Measurements from ENCODE around the gene SARNP.
"Not testable (repeated sequence)": the region's sequence is repeated elsewhere in the genome, so short reads cannot be mapped to it uniquely, and the experiment has no call there.

Gene SARNP

DNA sequence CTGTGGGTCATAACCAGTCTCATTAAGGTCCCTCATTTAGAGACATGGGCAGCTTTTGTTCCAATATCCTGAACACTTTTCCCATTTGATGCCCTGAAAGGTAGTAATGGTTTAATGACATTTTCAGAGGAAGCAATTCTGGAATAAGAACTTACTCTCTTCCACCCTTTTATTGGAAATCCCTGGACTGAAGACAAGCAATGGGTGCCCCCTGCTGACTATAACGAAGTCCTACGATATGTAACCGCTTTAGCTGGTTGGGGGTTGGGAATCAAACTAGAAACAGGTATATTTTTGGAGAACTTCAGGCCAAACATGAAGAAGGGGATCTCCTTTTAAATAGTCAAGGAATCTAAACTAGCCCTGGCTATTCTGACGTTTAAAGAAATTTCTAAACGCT, 20.5 kb downstream of the SARNP start:
- DNase-seq (ENCODE audit: low read depth in 2 of 2), result no peak

DNA sequence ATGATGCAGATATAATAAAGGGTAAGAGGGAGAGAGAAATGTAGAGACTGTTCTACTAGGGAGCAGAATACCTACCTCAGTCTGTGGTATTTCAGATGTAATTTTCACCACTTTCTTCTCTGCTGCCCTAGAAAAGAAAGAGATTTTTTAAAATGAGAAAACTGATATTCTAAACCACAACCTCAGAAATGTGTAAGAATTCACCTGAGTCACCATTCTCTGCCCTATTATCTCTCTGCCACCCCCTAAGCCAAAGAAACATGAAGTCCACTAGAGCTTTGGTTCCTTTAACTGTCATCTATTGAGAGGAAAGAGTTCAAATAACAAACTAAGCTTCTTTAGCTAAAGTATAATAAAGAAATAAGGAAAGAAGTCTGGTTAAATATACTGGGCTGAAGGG, 21.6 kb downstream of the SARNP start:
- DNase-seq (ENCODE audit: low read depth in 2 of 2), result no peak

DNA sequence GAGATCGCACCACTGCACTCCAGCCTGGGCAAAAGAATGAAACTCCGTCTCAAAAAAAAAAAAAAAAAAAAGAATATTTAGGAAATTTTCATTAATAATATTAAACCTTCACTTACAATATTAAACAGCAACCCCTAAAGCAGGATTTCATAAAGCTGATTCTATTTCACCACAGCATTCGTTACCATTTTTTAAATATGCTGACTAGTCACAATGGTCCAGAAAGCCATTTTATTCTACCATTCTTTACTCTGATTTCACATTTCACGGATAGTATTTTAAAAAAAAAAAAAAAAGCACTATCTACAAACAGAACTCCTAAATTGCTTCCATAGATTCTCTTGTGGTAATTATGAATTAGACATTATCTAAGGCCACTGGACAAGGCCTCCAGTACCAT, 27.6 kb downstream of the SARNP start:
- DNase-seq (ENCODE audit: low read depth in 2 of 2), result no peak

DNA sequence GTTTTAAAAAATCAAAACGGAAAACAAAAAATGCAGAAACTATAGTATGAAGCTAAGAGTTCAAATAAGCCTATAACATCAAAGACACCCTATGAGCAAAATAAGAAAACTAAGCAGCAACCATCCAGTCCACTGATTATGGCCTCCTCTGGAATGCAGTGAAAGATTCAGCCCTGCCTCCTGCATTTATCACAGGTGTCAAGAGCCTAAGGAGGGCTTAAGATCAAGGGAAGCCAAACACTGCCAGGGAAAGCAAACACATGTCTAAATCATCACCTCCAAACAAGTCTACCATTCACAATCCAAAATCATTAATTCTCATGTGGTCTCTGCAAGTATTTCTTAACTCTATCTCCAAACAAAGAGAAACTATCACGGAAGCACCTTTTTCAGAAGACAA, 28.4 kb downstream of the SARNP start:
- no peak for DNase-seq (ENCODE audit: low read depth in 2 of 2)

DNA sequence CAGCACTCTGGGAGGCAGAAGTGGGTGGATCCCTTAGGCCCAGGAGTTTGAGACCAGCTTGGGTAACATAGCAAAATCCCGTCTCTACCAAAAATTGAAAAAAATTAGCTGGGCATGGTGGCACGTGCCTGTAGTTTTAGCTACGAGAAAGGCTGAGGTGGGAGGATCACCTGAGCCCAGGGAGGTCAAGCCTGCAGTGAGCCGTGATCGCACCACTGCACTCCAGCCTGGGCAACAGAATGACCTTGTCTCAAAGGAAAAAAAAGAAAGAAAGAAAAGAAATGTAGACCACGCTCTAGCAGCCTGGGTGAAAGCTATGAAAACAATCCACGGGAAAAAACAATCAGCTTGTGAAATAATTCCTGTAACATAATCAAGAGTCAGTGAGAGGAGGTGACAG, 29.0 kb downstream of the SARNP start:
- no peak for DNase-seq (ENCODE audit: low read depth in 2 of 2)

DNA sequence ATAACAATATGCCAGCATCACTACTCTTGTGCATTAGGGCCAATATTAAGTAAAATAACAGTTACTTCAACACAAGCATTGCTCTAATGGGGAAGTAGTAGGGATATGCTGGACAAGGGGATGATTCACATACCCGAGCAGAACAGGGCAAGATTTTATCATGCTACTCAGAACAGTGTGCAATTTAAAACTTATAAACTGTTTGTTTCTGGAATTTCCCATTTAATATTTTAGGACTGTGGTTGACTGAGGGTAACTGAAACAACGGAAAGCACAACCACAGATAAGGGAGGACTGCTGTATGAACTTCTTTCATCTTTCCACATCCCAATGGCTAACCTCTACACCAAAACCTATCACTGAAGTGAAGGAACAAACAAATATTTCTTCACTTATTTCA, 36.8 kb downstream of the SARNP start:
- DNase-seq (ENCODE audit: low read depth in 2 of 2), result no peak

DNA sequence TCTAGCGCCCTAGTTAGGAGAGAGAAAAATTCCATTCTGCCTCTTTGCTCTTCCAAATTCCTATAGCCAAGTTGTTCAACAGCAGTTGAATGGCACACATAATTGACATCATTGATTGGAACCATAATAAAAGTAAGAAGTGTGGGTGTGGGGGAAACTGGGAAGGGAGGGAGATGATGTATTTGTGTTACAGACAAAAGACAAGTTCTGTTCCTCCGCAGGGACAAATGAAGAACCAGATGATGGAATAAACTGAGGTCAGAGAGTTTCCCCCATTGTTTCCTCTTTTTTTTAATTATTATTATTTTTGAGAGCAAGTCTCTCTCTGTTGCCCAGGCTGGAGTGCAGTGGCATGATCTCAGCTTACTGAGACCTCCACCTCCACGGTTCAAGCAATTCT, 39.7 kb downstream of the SARNP start:
- DNase-seq (ENCODE audit: low read depth in 2 of 2), result no peak

DNA sequence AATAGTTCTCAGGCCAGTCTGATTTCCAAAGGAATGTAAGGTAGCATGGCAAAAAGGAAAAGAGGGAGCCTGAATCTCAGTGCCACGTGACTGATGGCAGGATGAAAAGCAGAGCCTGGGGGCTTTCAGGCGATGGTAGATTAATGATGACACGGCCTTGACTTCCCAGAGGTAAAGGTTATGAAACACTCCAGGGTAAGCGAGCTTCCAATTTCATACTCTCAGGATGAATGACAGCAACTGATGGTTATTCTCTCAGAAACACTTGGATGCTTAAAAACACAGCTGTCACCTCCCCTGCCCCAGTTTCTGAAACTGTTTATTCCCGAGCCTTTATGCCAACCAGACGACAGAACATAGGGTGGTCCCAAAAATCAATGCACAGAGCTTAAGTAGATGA, 45.8 kb downstream of the SARNP start:
- no peak for DNase-seq (ENCODE audit: low read depth in 2 of 2)

DNA sequence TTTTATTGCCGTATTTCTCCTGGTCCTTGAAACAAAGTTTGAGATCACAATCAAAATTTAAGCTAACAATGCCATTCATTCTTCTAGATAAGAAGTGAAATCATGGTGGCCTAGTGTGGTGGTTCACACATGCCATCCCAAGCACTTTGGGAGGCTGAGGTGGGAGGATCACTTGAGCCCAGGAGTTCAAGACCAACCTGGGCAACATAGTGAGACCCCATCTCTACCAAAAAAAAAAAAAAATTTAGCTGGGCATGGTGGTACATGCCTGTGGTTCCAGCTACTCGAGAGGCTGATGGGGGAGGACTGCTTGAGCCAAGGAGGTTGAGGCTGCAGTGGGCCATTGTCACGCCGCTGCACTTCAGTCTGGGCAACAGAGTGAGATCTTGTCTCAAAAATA, 50.4 kb downstream of the SARNP start:
- no peak for DNase-seq (ENCODE audit: low read depth in 2 of 2)

DNA sequence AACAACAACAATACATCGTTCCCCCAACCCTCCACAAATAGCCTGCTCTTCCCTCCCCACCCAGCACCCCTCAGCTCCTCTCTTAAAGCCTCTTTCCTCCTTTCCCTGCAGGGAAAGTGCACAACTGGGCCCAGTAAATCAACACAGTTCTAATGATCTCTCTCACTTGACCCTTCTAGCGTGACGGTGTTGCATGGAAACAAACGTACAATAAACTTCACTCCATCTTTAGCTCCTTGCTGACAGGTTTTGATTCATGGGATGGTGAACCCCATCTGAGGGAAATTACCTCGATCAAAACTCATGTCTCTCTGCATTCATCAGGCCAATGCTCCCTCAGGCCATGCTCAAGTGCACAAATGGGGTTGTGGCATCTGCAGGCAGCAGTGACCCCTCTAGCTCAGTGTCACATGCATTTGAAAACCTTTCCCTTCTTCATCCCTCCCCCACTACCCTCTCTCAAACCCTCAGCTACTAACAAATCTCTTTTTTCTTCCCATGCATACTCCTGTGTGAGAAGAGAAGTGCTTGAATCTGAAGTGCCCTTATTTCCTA, 51.7 kb downstream of the SARNP start:
- no peak for DNase-seq (ENCODE audit: low read depth in 2 of 2)

DNA sequence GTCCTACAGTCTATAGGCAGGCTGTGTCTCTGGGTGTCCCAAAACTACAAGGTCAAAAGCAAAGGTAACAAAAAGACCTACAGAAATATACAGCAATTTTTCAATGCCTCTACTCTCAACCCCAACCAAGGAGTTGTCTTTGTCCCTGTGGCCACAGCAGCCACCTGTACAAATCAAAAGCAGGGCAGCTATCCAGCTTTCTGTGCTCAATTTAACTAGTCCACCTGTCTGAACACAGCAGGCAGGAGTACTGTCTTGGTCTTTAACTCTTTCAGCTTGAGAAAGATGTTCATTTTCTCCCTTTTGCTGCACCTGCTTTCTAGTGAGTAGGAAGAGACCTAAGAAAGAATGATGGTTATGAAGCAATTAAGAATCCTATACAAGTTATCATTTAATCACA, 54.9 kb downstream of the SARNP start:
- DNase-seq (ENCODE audit: low read depth in 2 of 2), result no peak

DNA sequence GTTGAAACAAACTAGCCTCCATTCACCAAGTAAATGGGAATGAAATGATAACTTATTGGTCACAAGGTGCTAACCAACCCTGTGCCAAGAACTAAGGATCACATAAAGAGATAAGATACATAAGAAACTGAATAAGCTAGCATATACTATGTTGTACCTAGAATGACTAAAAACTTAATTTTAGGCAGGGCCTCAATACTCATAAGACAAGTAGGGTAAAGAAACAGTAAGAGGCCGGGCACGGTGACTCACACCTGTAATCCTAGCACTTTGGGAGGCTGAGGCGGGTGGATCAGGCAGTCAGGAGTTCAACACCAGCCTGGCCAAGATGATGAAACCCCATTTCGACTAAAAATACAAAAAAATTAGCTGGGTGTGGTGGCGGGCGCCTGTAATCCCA, 56.9 kb downstream of the SARNP start:
- DNase-seq (ENCODE audit: low read depth in 2 of 2), result no peak

DNA sequence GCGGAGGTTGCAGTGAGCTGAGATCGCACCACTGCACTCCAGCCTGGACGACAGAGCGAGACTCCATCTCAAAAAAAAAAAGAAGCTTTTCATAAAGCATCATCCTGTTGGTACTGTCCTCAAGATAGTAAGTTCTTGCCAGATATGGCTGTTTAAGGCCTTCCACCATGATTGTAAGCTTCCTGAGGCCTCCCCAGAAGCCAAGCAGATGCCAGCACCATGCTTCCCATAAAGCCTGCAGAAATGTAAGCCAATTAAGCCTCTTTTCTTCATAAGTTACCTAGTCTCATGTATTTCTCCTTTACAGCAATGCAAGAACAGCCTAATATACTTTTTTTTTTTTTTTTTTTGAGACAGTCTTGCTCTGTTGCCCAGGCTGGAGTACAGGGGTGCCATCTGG, 58.9 kb downstream of the SARNP start:
- not testable (repeated sequence) for DNase-seq (ENCODE audit: low read depth in 2 of 2)

DNA sequence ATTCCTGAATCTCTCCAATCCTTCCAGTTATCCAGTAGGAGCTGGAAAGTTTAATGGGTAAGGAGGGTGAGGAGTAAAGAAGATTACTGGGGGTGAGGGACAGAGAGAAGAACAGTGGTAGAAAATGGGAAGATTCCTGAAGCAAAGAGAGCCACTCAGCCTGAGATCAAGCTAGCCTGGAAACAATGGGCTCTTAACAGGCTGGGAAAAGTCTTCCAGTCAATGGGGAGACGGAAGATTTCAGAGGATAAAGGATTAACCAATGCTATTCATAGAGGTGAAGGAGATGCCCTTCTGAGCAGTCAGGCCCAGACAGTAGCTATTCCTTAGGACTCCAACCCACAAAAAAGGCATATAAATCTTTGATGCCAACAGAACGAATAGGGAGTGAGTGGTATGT, 59.8 kb downstream of the SARNP start:
- no peak for DNase-seq (ENCODE audit: low read depth in 2 of 2)

DNA sequence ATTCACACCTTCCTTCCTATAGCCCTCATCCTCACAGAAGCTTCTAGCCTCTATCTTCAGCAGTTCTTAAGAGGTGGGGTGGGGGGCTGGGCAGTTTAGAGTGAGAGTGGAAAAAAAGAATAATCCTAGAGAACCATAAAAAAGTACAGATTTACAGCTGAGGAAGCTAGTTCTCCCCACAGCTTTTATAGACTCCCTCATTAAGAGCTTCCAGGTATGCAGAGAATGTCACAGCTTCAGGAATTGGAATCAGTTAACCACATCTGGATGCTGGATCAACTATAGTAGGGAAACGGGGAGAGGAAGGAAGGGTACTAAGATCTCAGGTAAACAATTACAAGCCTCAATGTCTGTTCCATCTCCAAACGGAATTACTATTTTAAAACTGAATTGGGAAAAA, 62.3 kb downstream of the SARNP start:
- DNase-seq (ENCODE audit: low read depth in 2 of 2), result no peak

DNA sequence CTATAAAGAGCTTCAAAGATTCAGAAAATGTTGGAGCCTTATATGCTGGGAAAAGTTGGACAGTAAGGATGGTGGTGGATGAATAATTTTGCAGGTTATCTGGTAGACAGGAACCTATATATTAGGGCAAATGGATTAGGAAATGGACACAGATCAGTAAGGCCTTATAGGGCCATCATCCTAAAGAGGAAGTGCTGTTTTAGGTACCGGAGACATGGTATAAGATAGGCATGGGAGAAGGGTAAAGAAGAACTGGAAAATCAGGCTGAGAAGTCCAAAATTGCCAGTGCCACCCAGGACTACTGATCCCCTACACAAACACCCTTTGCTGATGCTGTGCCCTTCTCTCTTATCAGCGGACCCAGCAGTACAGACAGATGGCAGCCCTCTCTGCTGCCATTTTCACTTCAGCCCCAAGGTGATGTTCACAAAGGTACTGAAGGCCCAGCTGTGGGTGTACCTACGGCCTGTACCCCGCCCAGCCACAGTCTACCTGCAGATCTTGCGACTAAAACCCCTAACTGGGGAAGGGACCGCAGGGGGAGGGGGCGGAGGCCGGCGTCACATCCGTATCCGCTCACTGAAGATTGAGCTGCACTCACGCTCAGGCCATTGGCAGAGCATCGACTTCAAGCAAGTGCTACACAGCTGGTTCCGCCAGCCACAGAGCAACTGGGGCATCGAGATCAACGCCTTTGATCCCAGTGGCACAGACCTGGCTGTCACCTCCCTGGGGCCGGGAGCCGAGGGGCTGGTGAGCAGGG, 69.1 kb downstream of the SARNP start:
- no peak for DNase-seq (ENCODE audit: low read depth in 2 of 2)

DNA sequence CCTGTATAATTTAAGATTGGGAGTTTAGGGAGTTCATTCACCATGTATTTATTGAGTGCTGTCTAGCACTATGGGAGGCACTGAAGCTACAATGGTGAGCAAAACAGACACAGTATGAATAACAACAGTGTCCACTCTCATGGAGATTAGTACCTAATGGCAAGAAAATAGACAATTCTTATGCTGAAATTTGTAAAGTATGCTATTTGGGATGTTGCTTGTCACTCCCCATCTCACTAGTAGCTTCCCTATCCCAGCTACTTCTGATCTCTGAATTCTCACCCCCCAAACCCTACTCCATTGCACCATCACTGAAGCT, 70.7 kb downstream of the SARNP start:
- no peak for DNase-seq (ENCODE audit: low read depth in 2 of 2)

DNA sequence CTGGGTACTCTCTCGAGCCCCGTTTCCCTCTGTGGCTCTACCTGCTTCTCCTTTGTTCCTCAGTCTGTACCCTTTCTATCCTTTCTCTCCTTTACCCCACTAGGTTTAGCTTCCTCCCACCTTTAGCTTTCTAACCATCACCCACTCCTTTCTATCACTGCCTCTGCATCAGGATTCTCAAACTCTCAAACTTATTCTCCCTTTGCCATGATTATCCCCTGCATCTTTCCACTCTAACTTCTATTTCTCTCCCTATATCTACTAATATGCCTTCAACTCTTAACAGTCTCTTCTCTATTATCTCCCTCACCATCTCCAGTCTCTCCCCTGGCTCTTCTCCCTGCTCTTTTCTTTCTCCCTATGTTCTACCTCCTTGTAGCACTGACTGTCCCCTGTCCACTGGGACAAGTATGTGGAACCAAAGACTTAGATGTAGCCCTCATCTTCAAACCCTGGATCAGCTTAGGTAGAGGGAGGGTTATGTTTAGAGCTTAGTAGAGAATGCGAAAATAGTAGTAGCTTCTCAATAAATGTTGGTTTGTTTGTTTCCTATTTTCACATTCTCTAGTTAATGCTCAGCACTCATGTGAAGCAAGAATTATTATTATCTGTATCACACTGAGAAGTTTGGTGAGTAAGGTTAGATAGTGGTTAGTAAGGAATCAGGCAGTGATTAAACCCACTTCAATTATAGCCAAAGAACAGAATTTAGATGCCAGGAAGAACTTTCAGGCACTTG, 71.2 kb downstream of the SARNP start:
- DNase-seq (ENCODE audit: low read depth in 2 of 2), result no peak

DNA sequence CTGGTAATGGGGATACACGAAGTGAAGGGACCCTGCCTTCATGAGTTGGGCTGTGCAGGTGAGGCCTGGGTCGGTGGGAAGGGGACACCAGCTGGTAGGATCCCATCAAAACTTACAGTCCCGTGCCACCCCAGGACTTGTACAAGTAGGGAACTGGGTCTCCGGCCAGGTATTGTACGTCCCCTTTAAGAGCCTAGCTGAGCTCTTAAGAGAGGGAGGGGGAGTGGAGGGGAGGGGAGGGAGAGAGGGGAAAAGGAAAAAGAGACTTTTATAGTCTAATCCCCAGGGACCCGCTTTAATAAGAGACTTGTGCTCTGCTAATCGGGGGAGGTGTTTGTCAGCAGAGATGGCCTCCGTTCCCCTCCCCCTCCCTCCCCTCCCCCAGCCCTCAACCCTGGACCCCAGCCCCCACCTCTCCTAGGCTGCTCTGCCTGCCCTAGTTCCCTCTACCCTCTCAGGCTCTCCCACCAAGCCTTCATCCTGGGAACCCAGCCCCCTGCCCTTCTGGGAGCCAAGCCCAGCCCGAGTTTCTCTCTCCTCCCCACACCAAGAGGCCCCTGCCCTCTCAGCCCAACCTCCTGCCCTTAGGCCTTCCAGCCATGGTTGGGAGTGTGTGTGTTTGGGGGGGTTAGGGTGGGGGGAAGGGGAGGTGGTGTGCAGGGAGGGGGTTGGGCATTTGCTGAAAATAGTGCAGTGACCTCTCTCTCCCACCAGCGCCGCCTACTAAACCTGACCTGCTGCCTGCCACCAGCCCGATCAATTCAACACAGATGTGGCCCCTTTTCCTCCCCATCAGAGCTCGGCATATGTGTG, 72.0 kb downstream of the SARNP start:
- no peak for DNase-seq (ENCODE audit: low read depth in 2 of 2)

DNA sequence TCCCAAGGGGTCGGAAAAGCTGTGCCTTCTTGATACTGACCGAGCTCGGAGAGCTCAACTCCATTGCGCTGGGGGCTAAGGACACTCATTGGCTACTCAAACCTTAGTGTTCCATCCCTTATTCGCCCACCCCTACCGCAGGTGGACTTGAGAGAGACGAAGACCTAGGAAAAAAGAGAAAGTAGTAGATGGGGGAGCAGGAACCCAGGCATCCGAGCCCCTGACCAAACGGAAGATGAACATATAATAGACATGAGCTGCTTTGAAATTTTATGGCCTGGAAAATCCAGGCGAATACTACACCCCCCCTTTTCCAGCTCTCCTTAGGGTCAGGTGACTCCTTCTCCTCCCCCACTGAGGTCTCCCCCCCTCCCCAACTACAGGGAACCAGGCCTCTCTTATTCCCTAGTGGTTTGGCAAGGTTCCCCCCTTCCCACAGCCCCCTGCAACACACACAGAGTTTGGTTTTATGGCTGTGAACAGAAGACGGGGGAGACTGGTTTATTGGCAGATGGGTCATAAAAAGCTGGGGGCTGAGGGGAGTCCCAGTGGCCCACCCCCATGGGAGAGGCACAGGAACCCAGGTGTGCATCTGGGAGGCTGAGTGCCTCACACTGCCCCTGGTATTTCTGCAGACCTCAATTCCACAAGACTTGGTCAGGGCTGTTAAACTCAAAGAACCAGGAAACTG, 73.0 kb downstream of the SARNP start:
- no peak for DNase-seq (ENCODE audit: low read depth in 2 of 2)

DNA sequence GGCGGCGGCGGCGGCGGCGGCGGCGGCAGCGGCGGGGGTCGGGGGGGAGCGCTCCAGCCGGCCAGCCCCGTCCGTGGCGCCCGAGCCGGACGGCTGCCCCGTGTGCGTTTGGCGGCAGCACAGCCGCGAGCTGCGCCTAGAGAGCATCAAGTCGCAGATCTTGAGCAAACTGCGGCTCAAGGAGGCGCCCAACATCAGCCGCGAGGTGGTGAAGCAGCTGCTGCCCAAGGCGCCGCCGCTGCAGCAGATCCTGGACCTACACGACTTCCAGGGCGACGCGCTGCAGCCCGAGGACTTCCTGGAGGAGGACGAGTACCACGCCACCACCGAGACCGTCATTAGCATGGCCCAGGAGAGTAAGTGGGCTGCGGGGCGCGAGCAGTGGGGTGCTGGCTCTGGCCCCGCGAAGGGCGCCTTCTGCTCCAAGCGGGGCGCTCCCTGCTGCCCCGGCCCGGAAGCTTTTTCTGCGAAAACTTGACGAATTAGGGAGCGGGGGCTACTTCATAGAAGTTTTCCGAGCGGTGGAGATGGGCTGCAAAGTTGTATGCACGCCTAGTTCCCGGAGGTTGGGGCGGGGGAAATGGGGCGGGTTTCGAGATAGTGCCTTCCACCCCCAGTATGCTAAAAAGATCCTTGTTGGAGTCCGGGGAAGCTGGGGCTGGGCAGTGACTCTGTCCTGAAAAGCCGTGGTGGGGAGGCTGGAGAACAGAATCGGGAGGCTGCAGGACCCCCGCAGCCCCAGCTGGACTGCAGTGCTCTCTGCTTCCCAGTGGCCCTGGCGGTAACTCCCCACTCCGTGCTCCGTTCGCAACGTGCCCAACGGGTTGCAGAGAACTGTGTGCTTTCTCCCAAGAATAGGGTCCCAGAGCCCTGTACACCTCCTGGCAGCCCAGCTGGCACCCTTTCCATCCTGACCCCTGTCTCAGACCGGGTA, 73.9 kb downstream of the SARNP start:
- no peak for DNase-seq (ENCODE audit: low read depth in 2 of 2)

All from stimulated activated CD8-positive, alpha-beta memory T cell treated with anti-CD3 and anti-CD28 coated beads, Interleukin-15, amount 100 ng/mL, for 4 hours (primary cell).